ENCODE measurements around the gene GPT2.
"Not testable (repeated sequence)": the region's sequence is repeated elsewhere in the genome, so short reads cannot be mapped to it uniquely, and the experiment has no call there.

Gene GPT2

DNA sequence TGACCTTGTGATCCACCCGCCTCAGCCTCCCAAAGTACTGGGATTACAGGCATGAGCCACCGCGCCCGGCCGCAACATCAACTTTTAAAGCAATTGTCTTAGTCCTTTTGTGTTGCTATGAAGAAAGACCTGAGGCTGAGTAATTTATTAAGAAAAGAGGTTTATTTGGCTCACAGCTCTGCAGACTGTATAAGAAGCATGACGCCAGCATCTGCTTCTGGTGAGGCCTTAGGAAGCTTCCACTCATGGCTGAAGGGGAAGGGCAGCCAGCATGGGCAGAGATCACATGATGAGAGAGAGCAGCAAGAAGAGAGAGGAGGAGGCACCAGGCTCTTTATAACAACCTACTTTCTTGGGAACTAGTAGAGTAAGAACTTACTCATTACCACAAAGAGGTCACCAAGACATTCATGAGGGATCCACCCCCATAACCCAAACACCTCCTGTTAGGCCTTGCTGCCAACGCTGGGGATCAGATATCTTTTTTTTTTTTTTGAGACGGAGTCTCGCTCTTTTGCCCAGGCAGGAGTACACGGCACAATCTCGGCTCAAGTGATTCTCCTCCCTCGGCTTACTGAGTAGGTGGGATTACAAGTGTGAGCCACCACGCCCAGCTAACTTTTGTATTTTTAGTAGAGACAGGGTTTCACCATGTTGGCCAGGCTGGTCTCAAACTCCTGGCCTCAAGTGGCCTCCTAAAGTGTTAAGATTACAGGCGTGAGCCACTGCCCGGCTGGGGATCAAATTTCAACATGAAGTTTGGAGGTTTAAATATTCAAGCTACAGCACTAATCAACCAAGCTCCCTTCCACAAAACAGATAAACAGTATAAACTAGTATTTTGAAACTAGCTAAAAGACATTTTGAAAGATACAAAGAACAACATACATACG lies 21.4 kb upstream of the GPT2 start:
- no peak for DNase-seq (ENCODE audit: low read depth in 2 of 2)

DNA sequence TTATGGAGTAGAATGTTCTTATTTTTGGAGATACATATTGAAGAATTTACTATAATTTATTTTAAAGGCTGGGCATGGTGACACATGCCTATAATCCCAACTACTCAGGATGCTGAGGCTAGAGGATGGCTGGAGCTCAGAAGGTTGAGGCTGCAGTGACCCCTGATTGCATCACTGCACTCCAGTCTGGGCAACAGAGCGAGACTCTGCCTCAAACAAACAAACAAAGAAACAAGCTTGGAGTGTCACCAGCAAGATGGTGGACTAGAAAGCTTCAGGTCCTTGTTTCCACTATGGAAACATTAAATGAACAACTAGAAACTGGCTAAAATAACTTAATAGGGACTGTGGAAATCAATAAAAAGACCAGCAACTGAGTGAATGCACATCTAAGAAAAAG lies 17.9 kb upstream of the GPT2 start:
- DNase-seq (ENCODE audit: low read depth in 2 of 2): no peak

DNA sequence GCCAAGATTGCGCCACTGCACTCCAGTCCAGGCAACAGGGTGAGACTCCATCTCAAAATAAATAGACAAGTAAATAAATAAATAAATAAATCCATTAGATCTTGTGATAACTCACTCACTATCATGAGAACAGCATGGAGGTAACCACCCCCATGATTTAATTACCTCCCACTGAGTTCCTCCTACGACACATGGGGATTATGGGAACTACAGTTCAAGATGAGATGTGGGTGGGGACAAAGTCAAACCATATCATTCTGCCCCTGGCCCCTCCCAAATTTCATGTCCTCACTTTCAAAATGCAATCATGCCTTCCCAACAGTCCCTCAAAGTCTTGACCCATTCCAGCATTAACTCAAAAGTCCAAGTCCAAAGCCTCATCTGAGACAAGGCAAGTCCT lies 16.7 kb upstream of the GPT2 start:
- DNase-seq (ENCODE audit: low read depth in 2 of 2): not testable (repeated sequence)

DNA sequence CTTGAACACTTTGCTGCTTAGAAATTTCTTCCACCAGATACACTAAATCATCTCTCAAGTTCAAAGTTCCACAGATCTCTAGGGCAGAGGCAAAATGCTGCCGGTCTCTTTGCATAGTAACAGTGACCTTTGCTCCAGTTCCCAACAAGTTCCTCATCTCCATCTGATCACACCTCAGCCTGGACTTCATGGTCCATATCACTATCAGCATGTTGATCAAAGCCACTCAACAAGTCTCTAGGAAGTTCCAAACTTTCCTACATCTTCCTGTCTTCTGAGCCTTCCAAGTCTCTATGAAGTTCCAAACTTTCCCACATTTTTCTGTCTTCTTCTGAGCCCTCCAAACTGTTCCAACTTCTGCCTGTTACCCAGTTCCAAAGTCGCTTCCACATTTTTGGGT lies 15.3 kb upstream of the GPT2 start:
- not testable (repeated sequence) for DNase-seq (ENCODE audit: low read depth in 2 of 2)

DNA sequence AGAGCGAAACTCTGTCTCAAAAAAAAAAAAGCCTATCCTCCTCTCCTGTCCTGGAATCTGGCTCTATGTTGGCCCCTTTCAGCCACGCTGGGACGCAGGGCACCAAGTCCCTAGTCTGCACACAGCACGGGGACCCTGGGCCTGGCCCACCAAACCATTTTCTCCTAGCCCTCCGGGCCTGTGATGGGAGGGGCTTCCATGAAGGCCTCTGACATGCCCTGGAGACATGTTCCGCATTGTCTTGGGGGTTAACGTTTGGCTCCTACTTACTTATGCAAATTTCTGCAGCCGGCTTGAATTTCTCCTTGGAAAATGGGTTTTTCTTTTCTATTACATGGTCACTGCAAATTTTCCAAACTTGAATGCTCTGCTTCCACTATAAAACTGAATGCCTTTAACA lies 12.6 kb upstream of the GPT2 start:
- no peak for DNase-seq (ENCODE audit: low read depth in 2 of 2)

DNA sequence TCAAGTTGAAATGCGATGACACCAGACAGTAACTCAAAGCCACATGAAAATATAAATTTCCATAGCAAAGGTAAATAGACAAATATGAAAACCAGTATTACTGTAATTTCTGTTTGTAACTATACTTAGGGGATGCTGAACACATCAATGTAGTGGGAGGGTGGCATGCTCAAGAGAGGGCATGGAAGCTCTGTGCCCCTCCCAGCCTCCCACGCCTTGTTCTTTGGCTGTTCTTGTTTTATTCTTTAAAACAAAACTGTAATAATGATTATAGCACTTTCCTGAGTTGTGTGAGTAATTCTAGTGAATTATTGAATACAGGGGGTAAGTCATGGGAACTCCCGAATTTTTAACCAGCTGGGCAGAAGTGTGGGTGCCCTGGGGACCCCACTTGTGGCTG lies 11.0 kb upstream of the GPT2 start:
- no peak for DNase-seq (ENCODE audit: low read depth in 2 of 2)

DNA sequence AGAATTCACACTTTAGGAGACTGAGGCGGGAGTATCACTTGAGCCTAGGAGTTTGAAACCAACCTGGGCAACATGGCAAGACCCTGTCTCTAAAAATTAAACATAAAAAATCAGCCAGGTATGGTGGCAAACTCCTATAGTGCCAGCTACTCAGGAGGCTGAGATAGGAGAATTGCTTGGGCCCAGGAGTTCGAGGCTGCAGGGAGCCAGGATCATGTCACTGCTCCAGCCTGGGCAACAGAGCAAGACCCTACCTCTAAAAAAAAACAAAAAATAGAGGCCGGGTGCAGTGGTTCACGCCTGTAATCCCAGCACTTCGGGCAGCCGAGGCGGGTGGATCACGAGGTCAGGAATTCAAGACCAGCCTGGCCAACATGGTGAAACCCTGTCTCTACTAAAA lies 8.9 kb upstream of the GPT2 start:
- DNase-seq (ENCODE audit: low read depth in 2 of 2): no peak

DNA sequence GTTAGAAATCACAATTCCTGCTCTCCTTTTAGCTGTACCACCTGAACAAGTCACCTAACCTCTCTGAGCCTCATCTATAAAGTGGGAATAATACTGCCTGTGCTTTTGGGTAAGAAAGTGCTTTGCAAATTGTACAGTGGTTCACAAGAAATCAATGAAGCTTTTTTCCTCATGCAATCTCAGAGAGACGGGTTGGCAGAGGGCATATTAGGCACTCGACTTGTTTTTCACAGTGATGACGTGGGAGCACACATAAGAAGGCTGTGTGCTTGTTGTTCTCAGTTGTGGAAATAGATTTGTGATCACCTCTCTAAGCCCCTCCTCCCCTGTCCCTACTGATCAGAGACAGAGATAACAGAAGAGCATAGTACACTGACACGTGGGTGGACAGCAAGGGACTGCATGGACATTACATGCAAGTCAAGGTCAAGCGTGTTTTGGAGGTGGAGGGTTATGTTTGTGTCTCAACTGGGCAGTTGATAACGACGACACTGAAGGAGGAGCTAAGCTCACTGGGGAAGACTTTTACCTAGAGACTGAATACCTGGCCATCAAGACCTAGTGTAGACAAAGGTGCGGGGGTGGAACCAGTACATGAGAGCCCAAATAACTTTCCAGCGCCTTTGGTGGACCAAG lies 1.7 kb upstream of the GPT2 start:
- DNase-seq (ENCODE audit: low read depth in 2 of 2): no peak

DNA sequence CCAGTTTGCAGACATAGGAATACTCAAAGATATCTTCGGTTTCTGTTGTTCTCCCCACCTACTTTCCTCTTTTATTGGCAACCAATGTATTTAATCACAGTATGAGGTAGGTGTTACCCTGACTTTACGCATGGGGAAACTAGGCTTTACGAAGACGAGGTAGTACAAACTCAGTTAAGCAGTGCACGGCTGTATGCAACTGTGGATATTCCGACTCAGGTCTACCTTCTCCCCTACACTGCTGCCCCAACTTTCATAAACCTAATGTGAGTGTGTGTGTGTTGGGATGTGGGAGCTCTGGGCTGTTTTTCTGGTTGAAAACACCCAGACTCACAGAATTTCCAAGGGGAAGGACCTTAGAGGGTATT lies 1.2 kb upstream of the GPT2 start:
- DNase-seq (ENCODE audit: low read depth in 2 of 2): no peak

DNA sequence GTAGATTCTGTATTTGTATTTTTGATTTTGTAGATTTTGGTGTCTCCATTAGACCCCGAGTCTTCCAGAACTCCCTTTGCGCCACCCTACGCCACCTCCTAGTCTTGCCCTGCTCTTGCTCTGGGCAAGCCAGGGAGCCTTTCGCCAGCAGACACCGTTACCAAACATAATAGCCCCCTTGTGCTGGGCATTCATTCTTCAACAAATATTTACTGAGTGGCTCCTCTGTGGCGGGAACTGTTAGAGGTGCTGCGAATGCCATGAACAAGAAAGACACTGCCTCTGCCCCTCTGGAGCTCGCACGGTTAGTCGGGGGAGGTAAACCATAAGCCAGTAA lies 841 bp upstream of the GPT2 start:
- DNase-seq (ENCODE audit: low read depth in 2 of 2): no peak

DNA sequence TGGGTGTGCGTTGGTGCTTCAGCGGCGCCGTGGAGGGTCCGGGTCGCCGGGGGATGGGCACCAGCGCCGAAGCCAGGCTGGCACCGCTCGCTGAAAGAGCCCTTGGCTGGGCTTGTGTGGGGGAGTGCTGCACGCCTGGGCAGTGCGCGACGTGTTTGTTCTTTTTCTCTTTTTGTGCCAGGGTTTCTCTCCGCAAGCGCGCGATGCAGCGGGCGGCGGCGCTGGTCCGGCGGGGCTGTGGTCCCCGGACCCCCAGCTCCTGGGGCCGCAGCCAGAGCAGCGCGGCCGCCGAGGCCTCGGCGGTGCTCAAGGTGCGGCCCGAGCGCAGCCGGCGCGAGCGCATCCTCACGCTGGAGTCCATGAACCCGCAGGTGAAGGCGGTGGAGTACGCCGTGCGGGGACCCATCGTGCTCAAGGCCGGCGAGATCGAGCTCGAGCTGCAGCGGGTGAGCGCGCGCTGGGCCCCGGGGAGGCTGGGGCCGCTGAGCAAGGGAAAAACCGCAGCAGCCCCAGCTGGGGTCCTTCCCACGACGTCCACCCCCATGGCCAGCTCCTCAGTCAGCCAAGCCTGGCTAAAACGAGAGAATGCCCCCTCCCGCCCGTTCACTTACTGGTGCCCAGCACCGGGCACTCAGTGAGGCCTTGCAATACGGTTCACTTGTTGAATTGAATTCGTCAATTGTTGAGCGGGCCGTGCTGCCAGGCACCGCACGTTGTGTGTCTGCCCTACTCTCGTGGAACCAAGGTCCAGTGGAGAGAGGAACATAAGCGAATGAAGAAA lies 541 bp downstream of the GPT2 start:
- no peak for DNase-seq (ENCODE audit: low read depth in 2 of 2)

DNA sequence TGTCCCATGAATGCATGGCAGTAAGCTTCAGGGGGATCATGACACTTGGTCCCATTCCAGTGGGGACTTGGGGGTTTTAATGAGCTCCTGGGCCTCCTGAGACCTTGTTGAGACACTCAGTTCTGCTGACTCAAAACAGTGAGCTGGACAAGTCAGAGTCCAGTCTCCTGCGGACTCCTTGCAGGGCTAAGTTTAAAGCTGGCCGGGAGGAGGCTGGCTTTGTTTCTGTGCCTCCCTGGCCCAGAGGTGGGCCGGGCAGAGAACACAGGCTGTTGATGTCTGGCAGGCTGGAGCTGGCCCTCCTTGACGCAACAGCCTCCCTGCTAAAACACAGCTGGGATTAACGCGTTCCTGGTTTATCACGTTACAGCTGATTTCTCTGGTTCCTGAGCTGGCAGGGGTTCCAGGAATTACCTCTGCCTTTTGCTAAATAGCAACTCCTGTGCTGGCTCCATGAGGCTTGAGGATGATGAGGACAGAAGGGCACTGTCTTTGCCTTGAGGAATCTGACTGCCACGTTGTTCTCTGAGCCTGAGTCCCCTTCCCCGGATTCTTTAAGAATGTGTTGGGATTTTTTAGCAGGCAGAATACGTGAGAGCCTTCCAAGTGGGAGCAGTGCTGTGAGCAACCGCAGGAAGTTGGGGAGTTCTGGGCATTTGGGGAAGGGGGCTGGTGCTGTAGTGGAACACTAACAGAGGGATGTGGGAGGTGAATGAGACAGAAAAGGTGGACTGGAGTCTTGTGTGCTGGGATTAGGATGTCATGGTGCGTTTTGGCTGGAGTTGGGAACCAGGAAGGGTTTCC lies 2.0 kb downstream of the GPT2 start:
- no peak for DNase-seq (ENCODE audit: low read depth in 2 of 2)

DNA sequence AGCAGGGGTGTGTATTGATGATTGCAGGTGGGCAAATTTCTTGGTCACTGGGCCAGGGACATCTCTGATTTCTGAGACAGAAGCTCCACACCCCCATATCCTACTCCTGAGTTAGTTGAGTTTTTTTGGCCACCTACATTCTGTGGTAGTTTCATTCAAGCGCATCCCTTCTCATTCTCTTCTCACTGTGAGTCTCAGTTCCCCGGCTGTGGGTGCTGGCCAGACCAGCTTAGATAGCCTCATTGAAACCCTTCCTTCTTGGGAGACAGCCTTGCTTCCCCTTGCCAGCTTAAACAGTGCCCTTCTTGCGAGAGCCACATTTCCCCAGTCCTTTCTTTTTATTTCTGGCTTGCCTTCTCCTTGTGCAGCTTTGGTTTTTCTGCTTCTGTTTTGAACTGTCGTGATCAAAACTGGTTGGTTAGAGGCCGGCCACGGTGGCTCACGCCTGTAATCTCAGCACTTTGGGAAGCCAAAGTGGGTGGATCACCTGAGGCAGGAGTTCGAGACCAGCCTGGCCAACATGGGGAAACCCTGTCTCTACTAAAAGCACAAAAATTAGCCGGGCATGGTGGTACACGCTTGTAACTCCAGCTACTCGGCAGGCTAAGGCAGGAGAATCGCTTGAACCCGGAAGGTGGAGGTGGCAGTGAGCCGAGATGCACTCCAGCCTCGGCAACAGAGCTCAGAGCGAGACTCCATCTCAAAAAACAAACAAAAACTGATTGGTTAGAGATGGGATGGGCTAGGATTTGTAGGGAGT lies 2.8 kb downstream of the GPT2 start:
- no peak for DNase-seq (ENCODE audit: low read depth in 2 of 2)

DNA sequence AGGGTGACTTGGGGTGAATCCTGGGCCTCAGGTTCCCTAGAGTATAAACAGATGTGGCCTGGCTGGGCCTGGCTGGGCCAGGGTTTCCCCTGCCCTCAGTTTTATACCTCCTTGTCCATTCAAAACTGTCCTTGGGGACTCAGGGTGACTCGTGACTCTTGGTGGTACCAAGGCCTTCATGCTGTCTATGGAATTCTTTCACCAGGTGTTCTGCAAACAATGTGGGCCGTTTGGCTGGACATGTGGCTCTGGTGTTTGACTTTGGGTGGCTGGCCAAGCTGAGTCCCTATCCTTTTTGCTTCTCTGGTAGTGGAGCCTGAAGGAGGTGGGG lies 3.3 kb downstream of the GPT2 start:
- DNase-seq (ENCODE audit: low read depth in 2 of 2): no peak

DNA sequence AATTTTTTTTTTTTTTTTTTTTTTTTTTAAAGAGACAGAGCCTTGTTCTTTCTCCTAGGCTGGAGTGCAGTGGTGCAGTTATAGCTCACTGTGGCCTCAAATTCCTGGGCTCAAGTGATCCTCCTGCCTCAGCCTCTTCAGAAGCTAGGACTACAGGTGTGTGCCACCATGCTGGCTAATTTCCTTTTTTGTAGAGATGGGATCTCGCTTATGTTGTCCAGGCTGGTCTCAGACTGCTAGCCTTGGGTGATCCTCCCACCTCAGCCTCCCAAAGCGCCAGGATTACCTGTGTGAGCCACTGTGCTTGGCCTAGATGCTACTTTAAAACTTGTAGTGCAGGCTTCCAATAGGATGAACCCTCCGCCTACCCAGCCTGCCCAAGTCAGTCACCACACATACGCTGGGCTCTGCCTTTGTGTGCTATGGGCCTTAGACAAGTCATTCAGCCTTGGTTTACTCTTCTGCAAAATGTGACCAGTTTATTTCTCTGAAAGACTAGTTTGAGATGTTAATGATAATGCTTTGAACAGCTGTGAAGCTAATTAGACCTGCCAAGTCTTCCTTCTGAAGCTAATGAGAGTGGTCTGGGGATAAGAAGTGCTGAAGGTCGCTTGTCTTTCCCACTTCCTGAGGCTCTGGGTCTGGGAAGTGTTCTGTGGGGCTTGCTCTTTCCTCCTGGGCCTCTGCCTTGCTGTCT lies 5.2 kb downstream of the GPT2 start:
- DNase-seq (ENCODE audit: low read depth in 2 of 2): no peak

DNA sequence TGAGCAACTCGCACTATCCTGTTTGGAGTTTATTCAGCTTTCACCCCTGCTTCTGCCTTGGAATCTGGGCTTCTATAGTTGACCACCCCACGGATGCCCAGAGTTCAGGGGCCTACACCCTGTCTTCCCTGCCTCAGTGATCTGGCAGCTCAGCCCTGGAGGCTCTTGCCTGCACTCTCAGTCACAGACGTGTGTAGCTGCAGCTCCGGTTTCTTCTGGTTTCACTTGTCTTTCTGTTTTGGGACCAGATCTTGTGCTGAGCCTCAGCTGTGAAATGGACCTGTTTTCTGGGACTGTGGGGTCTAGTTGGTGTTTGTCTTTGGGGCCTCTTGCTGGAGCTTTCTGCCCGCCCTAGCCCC lies 5.8 kb downstream of the GPT2 start:
- DNase-seq (ENCODE audit: low read depth in 2 of 2): no peak

DNA sequence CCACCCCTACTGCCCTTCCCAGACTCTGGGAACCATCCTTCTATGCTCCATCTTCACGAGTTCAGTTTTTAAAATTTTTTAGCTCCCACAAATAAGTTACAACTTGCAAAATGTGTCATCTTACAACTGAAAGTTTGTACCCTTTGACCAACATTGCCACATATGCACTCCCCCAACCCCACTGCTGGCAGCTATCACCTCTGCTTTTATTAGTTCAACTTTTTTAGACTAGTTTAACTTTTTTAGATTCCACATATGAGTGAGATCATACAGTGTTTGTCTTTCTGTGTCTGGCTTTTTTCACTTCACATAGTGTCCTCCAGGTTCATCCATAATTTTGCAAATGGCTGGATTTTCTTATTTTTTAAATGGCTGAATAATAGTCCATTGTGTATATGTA lies 7.7 kb downstream of the GPT2 start:
- DNase-seq (ENCODE audit: low read depth in 2 of 2): no peak

DNA sequence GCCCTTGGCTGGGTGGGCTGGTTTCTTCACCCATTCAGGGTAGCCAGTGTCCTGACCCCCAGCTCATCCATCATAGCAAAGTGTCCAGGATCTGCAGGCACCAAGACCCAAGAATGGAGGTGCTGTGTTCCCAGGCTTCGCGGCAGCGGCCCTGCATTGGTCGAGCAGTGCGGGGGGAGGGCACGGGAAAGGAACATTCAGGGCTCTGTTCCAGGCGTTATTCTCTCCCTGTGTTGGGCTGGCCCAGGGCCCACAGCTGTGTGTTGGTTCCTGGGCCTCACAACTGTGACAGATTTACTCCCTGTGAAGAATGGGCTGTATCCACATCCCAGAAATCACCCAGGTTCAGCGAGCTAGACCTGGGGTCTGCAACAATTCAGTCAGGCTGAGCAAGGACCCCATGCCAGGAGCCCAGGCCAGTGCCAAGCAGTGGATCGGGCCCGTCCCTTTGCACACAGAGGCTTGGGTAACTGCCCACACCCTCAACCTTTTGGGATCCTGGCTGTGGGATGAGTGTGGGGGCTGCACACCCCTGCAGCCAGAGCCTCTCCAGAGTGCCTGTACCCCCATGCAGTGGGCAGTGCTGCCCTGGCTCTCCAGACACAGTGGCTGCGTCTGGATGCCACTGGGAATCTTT lies 10.0 kb downstream of the GPT2 start:
- no peak for DNase-seq (ENCODE audit: low read depth in 2 of 2)

DNA sequence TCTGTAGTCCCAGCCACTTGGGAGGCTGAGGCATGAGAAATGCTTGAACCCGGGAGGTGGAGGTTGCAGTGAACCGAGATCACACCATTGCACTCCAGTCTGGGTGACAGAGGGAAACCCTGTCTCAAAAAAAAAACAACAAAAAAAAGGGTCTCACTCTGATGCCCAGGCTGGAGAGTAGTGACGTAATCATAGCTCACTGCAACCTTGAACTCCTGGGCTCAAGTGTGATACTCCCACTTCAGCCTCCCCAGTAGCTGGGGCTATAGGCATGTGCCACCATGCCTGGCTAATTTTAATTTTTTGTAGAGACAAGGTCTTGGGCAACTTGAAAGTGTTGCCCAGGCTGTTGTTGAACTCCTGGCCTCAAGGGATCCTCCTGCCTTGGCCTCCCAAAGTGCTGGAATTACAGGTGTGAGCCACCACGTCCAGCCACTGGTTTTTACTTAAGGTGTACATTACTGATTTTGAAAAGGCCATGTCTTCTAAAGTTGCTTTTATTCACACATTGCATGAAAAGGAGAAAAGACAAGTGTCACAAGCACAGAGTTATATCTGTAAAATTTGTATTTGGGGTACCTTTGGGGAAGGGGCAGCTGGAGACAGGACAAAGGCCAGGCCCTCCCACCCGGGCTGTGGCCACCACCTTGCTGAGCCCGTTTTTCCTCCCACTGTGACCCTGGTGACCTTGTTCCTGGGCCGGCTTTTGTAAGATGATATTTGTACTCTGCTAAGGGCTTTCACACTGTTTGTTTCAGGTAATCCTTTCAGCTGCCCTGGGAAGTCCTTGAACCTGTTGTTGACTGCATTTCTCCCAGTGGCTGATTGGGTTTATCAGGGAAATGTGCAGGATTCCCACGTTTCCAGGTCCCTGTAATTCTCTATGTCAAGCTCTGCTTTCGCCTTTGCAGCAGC lies 11.5 kb downstream of the GPT2 start:
- DNase-seq (ENCODE audit: low read depth in 2 of 2): no peak
